Measurements from ENCODE around the gene NTRK3.

DNA sequence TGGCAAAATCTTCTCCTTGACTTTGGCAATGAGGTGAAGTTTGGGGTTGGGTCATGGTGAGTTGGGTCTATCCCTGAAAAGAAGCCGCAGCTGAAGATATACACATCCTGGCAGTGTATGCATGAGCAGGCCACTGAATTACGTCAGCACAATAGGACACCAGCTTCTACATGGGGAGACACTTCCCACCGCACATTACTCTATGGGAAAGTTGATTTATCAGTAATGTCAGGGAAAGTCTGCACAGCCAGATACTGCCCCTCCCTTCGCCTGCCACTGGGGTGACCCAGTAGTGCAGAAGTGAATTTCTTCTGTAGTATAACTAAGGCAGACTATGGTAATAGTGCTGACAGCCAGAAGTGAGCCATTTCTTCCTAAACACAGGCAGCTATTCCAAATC, 245.0 kb downstream of the NTRK3 start:
- TF ChIP-seq, protein P1, sequence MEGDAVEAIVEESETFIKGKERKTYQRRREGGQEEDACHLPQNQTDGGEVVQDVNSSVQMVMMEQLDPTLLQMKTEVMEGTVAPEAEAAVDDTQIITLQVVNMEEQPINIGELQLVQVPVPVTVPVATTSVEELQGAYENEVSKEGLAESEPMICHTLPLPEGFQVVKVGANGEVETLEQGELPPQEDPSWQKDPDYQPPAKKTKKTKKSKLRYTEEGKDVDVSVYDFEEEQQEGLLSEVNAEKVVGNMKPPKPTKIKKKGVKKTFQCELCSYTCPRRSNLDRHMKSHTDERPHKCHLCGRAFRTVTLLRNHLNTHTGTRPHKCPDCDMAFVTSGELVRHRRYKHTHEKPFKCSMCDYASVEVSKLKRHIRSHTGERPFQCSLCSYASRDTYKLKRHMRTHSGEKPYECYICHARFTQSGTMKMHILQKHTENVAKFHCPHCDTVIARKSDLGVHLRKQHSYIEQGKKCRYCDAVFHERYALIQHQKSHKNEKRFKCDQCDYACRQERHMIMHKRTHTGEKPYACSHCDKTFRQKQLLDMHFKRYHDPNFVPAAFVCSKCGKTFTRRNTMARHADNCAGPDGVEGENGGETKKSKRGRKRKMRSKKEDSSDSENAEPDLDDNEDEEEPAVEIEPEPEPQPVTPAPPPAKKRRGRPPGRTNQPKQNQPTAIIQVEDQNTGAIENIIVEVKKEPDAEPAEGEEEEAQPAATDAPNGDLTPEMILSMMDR (IDR thresholded peaks at IDR 0.05; ENCODE audit: low read depth, low read length, missing input control), result no peak
- TF ChIP-seq, protein P2, sequence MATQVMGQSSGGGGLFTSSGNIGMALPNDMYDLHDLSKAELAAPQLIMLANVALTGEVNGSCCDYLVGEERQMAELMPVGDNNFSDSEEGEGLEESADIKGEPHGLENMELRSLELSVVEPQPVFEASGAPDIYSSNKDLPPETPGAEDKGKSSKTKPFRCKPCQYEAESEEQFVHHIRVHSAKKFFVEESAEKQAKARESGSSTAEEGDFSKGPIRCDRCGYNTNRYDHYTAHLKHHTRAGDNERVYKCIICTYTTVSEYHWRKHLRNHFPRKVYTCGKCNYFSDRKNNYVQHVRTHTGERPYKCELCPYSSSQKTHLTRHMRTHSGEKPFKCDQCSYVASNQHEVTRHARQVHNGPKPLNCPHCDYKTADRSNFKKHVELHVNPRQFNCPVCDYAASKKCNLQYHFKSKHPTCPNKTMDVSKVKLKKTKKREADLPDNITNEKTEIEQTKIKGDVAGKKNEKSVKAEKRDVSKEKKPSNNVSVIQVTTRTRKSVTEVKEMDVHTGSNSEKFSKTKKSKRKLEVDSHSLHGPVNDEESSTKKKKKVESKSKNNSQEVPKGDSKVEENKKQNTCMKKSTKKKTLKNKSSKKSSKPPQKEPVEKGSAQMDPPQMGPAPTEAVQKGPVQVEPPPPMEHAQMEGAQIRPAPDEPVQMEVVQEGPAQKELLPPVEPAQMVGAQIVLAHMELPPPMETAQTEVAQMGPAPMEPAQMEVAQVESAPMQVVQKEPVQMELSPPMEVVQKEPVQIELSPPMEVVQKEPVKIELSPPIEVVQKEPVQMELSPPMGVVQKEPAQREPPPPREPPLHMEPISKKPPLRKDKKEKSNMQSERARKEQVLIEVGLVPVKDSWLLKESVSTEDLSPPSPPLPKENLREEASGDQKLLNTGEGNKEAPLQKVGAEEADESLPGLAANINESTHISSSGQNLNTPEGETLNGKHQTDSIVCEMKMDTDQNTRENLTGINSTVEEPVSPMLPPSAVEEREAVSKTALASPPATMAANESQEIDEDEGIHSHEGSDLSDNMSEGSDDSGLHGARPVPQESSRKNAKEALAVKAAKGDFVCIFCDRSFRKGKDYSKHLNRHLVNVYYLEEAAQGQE (IDR thresholded peaks at IDR 0.05), result no peak
- TF ChIP-seq RAD21 (IDR thresholded peaks at IDR 0.05), result no peak
- TF ChIP-seq, protein P3, sequence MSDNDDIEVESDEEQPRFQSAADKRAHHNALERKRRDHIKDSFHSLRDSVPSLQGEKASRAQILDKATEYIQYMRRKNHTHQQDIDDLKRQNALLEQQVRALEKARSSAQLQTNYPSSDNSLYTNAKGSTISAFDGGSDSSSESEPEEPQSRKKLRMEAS (IDR thresholded peaks at IDR 0.05), result no peak
- TF ChIP-seq SP1 (IDR thresholded peaks at IDR 0.05), result no peak
- no peak for TF ChIP-seq YY1 (IDR thresholded peaks at IDR 0.05)
